ENCODE measurements around the gene DRAP1.

The DRAP1 gene

DNA sequence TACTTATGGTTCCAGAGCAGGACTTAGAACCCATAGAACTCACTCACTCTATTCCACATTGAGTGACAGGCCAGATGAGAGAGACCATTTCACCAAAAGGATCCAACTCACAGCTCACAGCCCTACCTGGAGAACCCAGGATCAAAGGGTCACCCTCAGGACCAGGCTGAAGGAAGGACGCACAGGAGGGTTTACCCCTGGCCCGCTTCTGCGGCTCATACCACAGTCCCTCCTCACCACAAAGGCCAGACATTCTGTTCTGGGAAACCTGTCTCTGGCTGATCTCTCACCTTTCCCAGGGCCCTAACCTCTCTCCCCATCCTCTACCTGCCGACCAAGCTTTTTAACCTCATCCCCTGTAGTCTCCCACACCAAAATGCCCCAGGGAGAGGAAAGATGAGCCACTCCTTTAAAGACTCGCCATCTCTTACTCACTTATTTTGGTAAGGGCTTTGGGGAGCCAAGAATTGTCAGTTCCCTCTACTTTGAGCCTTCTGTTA, 23.7 kb upstream of the DRAP1 start:
- TF ChIP-seq, protein P1, sequence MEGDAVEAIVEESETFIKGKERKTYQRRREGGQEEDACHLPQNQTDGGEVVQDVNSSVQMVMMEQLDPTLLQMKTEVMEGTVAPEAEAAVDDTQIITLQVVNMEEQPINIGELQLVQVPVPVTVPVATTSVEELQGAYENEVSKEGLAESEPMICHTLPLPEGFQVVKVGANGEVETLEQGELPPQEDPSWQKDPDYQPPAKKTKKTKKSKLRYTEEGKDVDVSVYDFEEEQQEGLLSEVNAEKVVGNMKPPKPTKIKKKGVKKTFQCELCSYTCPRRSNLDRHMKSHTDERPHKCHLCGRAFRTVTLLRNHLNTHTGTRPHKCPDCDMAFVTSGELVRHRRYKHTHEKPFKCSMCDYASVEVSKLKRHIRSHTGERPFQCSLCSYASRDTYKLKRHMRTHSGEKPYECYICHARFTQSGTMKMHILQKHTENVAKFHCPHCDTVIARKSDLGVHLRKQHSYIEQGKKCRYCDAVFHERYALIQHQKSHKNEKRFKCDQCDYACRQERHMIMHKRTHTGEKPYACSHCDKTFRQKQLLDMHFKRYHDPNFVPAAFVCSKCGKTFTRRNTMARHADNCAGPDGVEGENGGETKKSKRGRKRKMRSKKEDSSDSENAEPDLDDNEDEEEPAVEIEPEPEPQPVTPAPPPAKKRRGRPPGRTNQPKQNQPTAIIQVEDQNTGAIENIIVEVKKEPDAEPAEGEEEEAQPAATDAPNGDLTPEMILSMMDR (IDR thresholded peaks at IDR 0.05; ENCODE audit: control insufficient read depth, extremely low read depth, insufficient read depth), result no peak
- no peak overlapping the region for H3K4me3 ChIP-seq (ENCODE audit: low read depth, low read length)
- no peak for DNase-seq (ENCODE audit: low read depth)

DNA sequence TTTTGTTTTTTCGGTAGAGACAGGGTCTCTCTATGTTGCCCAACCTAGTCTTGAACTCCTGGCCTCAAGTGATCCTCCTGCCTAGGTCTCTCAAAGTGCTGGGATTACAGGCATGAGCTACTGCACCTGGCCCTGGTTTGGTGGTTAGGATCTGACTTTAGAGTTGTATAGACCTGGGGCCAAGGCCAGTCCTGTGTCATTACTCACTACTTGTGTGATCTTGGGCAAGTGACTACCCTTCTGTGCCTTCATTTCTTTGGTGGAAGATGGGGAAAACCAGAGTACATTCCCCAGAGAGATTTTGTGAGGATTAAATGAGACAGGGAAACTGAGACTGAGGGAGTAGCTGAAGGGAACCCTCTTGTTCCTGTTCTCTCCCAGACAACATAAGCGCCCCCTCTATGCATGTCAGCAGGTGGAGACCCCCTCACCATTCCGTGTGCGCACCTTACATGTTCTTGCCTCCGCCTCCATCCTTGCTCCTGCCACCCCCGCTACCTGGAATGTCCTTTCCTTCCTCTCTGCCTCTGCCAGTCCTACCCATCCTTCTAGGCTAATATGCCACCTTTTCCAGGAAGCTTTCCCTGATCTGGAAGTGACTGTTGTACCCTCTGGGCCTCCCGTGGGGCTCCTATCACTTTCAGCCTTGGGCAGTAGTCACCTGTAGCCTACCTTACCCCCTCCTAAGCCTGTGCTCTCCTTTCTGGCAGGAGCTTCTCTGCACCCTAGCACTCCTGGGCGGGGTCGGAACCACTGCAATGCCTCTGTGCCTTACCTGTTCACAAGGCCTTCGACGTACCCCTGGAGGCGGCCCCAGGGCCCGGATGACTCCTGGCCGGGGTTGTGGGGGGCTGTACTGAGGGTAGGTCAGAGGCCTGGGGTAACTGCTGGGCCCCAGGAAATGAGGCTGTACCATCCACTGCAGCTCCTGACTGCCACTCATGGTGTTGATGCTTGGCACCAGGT, 22.9 kb upstream of the DRAP1 start:
- TF ChIP-seq, protein P1 (IDR thresholded peaks at IDR 0.05; ENCODE audit: control insufficient read depth, extremely low read depth, insufficient read depth), result no peak
- H3K4me3 ChIP-seq (ENCODE audit: low read depth, low read length), result no peak overlapping the region

DNA sequence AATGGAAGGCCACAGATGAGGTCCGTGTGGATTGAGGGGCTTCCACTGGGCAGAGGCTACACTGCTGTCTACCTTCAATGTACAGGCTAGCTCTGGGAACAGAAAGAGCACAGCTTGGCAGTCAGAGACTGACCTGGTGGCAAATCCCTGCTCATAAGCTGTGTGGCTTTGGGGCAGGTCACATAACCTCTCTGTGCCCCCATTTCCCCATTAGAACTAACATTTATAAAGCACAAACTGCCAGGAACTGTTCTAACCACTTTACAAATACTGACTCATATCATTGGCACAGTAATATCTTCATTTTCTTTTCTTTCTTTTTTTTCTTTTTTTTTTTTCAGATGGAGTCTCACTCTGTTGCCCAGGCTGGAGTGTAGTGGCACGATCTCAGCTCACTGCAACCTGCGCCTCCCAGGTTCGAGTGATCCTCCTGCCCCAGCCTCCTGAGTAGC, 22.2 kb upstream of the DRAP1 start:
- TF ChIP-seq, protein P1 (IDR thresholded peaks at IDR 0.05; ENCODE audit: control insufficient read depth, extremely low read depth, insufficient read depth), result no peak
- H3K4me3 ChIP-seq (ENCODE audit: low read depth, low read length), result no peak overlapping the region
- DNase-seq (ENCODE audit: low read depth), result no peak

More for the DNA sequence above, 22.9 kb upstream of the DRAP1 start:
- no peak for DNase-seq (ENCODE audit: low read depth)

DNA sequence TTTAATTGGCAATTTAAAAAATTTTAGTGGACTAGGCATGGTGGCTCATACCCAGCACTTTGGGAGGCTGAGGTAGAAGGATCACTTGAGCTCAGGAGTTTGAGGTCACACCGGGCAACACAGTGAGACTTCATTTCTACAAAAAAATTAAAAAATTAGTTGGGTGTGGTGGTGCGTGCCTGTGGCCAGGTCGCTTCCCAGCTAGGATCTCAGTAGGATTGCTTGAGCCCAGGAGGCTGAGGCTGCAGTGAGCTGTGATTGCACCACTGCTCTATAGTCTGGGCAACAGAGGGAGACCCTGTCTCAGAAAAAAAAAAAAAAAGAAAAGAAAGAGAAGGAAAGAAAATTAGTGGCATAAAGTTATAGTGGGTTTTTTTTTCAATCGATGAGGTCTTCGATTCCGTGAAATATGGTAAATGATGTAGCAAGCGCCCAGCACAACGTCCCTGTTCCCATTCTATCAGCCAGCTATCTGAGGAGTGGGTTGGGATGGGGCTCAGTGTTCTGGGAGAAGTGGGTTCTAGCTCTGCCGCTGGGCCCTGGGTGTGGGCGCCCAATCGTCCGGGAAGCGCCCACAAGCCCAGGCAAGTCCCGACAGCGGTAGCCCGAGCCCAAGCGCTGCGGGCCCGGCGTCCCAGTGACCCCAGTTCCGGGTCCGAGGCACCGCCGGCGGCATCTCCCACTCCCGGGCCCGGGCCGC, 20.4 kb upstream of the DRAP1 start:
- H3K4me3 ChIP-seq (ENCODE audit: low read depth, low read length), result no peak overlapping the region
- no peak for DNase-seq (ENCODE audit: low read depth)
- TF ChIP-seq, protein P1 (IDR thresholded peaks at IDR 0.05; ENCODE audit: control insufficient read depth, extremely low read depth, insufficient read depth), result no peak

DNA sequence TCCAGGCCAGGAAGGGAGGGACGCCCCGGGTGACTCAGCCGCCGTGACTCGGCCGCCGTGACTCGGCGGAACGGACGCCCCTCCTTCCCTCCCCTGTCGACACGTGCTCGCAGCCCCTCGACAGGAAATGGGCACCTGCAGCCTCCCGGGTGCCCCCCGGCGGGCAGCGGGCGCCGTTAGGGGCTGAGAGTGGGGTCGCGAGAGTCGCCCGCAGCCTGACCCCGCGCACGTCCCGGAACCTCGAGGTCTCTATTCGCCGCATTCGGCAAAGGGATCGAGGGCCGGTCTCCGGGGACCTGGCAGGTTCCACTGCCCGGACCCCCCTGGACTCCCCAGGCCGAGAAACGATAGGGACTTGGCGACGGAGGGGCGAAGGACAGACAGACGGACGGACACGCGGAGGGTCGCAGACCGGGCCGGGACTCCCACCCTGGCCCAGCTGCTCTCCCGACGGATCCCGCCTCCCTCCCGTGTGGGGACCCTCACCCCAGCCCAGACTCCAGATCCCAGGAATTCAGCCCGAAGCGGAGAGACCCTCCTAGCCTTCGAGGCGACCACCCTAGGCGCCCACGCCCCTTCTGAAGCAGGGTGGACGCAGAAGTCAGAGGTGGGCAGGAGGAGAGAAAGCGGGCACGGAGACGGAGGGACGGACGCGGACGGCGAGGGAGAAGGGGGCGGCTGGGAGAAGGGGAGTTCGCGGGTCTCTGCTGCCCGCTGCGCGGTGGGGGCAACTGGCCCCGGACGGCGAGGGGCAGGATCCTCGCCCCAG, 19.7 kb upstream of the DRAP1 start:
- TF ChIP-seq, protein P1 (IDR thresholded peaks at IDR 0.05; ENCODE audit: control insufficient read depth, extremely low read depth, insufficient read depth), result no peak
- peak overlapping the region; percentile 46 for H3K4me3 ChIP-seq (ENCODE audit: low read depth, low read length)
- no peak for DNase-seq (ENCODE audit: low read depth)

DNA sequence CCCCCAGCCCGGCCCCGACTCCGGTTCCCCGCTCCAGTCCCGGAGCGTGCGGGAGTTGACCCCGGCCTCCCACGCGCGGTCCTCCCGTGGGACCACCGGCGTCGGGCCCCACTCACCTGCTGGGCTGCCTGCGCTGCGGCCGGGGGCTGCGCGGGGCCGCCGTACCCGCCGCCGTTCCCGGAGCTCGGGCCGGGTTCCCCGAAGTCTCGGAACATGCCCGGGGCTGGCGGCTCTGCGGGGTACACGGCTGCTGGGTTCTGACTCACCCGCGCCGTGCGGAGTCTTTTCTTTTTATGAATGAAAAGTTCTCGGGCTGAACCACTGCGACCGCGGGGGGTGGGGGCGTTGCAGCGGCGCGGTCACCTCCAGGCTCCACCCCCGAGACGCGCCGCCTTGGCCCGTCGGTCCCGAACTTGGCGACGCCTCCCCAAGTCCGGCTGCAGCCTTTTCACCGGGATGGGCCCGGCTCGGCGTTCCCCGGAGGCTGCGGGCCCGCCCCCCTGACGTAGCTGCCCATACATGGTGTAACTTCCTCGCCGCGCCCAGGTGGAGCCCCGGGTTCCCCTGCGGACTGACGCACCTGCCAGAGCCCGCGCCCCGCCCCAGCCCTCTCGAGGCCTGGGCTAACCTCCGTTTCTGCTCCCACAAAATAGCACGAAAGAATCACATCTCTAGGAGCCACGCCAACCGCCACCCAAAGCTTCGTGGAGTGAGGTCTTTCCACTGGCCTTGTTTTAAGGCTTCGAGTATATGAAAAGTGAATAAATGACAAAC, 18.9 kb upstream of the DRAP1 start, which contains the start of gene FOSL1:
TSS of gene FOSL1 (minus strand) at position 264 of the 774 bp plus-strand sequence. CDS start at position 215, 49 bp downstream.
- TF ChIP-seq, protein P1 (IDR thresholded peaks at IDR 0.05; ENCODE audit: control insufficient read depth, extremely low read depth, insufficient read depth), result no peak
- peak within 1 kb of the TSS; percentile 46 for H3K4me3 ChIP-seq (ENCODE audit: low read depth, low read length)
- peak; percentile 60 for DNase-seq (ENCODE audit: low read depth)
